Measurements from ENCODE around the gene F10. TPM values are rescaled to one million over a fixed set of nuclear protein-coding genes. Genes with fewer than 3 reads are reported as not detected.

The F10 gene
- polyA plus RNA-seq, 1 of the 3 experiments (the other 2 are of a cell fraction): 12.5 TPM

GRCh38 chr13:113082198-113083021 lies 40.2 kb upstream of the F10 start:
- Histone ChIP-seq H2AFZ (ENCODE audit: low read depth) (no peak overlapping the region), H3F3A (replicated peaks; ENCODE audit: insufficient read depth) (no peaks in the 10 kb centered on the region), H3K9me3 (no peaks in the 10 kb centered on the region), H3K4me2 (no peak overlapping the region), H3K27me3 (ENCODE audit: insufficient read depth) (no peaks in the 10 kb centered on the region), H3K36me3 (replicated peaks in 1 of 2; ENCODE audit: control insufficient read depth in 1 of 2, insufficient read depth in 2 of 2, low read length in 1 of 2) (no peaks in the 10 kb centered on the region), H3K9me2 (no peaks in the 10 kb centered on the region), H3K27ac (ENCODE audit: low read depth in 2 of 2, low read length in 1 of 2) (no peak overlapping the region), H3K9ac (no peak overlapping the region), H4K20me1 (ENCODE audit: insufficient read depth) (no peaks in the 10 kb centered on the region), H3K79me2 (ENCODE audit: insufficient read depth) (no peaks in the 10 kb centered on the region), H3K4me3 (ENCODE audit: low read depth in 2 of 2, low read length in 1 of 2) (no peak overlapping the region), H3K4me1 (ENCODE audit: control insufficient read depth in 1 of 2, insufficient read depth in 2 of 2, low read depth in 1 of 2, low read length in 1 of 2) (peaks cover 0 to 4% of the 10 kb centered on the region in 2 experiments; a peak in 1 of 4 replicates)
- no peak for DNase-seq
- POLR2A ChIA-PET: no interaction called here
- 50% methylated on average over 13 of the region's 26 CpGs for WGBS (ENCODE audit: low lambda C conversion rate)
- TF ChIP-seq CHD2 (IDR thresholded peaks at IDR 0.05; ENCODE audit: low read length, partially characterized antibody) (no peak), RFX5 (IDR thresholded peaks at IDR 0.05; ENCODE audit: low read length) (no peak), FOXM1 (IDR thresholded peaks at IDR 0.05; ENCODE audit: low read depth) (no peak), USF2 (IDR thresholded peaks at IDR 0.05; ENCODE audit: borderline replicate concordance, low read depth, low read length) (no peak)
- CTCF ChIA-PET: interaction anchor here (1.4 kb wide), 2 partner anchors 53 to 139 kb away, joined by 3 to 5 read pairs; no protein-coding TSS in a partner anchor

GRCh38 chr13:113083022-113083373 lies 39.6 kb upstream of the F10 start:
- Histone ChIP-seq H3K9ac (no peak overlapping the region), H2AFZ (ENCODE audit: low read depth) (no peak overlapping the region), H3K4me3 (ENCODE audit: low read depth in 2 of 2, low read length in 1 of 2) (no peak overlapping the region), H3K27me3 (ENCODE audit: insufficient read depth) (no peaks in the 10 kb centered on the region), H3K36me3 (replicated peaks in 1 of 2; ENCODE audit: control insufficient read depth in 1 of 2, insufficient read depth in 2 of 2, low read length in 1 of 2) (no peaks in the 10 kb centered on the region), H3K79me2 (ENCODE audit: insufficient read depth) (no peaks in the 10 kb centered on the region), H3K9me2 (no peaks in the 10 kb centered on the region), H3K27ac (ENCODE audit: low read depth in 2 of 2, low read length in 1 of 2) (no peak overlapping the region), H3K4me1 (ENCODE audit: control insufficient read depth in 1 of 2, insufficient read depth in 2 of 2, low read depth in 1 of 2, low read length in 1 of 2) (peaks cover 0 to 4% of the 10 kb centered on the region in 2 experiments; a peak in 1 of 4 replicates), H4K20me1 (ENCODE audit: insufficient read depth) (no peaks in the 10 kb centered on the region), H3K4me2 (no peak overlapping the region), H3F3A (replicated peaks; ENCODE audit: insufficient read depth) (no peaks in the 10 kb centered on the region), H3K9me3 (no peaks in the 10 kb centered on the region)
- no peak for DNase-seq
- ChIA-PET POLR2A (no interaction called here), CTCF (interaction anchor here (1.4 kb wide), 2 partner anchors 54 to 140 kb away, joined by 3 to 5 read pairs; no protein-coding TSS in a partner anchor)
- TF ChIP-seq MXI1 (IDR thresholded peaks at IDR 0.05; ENCODE audit: low read depth, low read length): no peak
- no peak for TF ChIP-seq EZH2phosphoT487 (IDR thresholded peaks at IDR 0.05; ENCODE audit: borderline replicate concordance, low read depth)
- TF ChIP-seq RXRA (IDR thresholded peaks at IDR 0.05; ENCODE audit: borderline replicate concordance, low read depth): no peak
- no peak for TF ChIP-seq TEAD4 (IDR thresholded peaks at IDR 0.05; ENCODE audit: borderline replicate concordance, insufficient read depth)
- no peak for TF ChIP-seq RAD21 (IDR thresholded peaks at IDR 0.05; ENCODE audit: low read length)
- TF ChIP-seq CHD2 (IDR thresholded peaks at IDR 0.05; ENCODE audit: low read length, partially characterized antibody): no peak
- no peak for TF ChIP-seq ELF1 (IDR thresholded peaks at IDR 0.05)
- TF ChIP-seq EP300 (IDR thresholded peaks at IDR 0.05; ENCODE audit: borderline replicate concordance in 1 of 2, low read depth in 1 of 2, low read length in 1 of 2): no peak
- TF ChIP-seq RCOR1 (IDR thresholded peaks at IDR 0.05; ENCODE audit: low read length): no peak
- no peak for TF ChIP-seq NFIC (IDR thresholded peaks at IDR 0.05; ENCODE audit: borderline replicate concordance)
- TF ChIP-seq CTCF (IDR thresholded peaks at IDR 0.05): no peak
- TF ChIP-seq GATA2 (CRISPR knock-in tag; IDR thresholded peaks at IDR 0.05): no peak
- 82% methylated on average over 4 of the region's 10 CpGs for WGBS (ENCODE audit: low lambda C conversion rate)
